Thyroid gland (tissue), 4 donors: Measurements from ENCODE around the gene ATXN1. TPM values are rescaled to one million over a fixed set of nuclear protein-coding genes. Genes with fewer than 3 reads are reported as not detected.

Source experiments
- DNase-seq, 2 donors: peaks; one replicate each; pipeline ENCODE4 v3.0.0-alpha.2; 2019
- H3K27ac ChIP-seq, 3 donors: fragments of 200-600 bp; sonication (generic); 1 replicate in 2 of 3; 2 replicates in 1 of 3; pipeline ENCODE4 v1.5.1; 2016 to 2019; ENCODE audit warnings: mild to moderate bottlenecking in 1 of 3, moderate library complexity in 1 of 3
- H3K27me3 ChIP-seq: fragments of 200-600 bp; sonication (generic); one replicate; pipeline ENCODE4 v1.5.1; 2019
- H3K36me3 ChIP-seq, 2 donors: fragments of 200-600 bp; sonication (generic); one replicate each; pipeline ENCODE4 v1.5.1; 2016 to 2019
- H3K4me1 ChIP-seq, 2 donors: fragments of 200-600 bp; sonication (generic); one replicate each; pipeline ENCODE4 v1.5.1; 2017 to 2019
- H3K4me3 ChIP-seq, 3 donors: fragments of 200-600 bp; sonication (generic); replicated peaks in 1 of 3; 1 replicate in 2 of 3; 2 replicates in 1 of 3; pipeline ENCODE4 v1.5.1; 2016; ENCODE audit warnings: mild to moderate bottlenecking in 1 of 3
- H3K9me3 ChIP-seq: fragments of 200-600 bp; sonication (generic); one replicate; pipeline ENCODE4 v1.5.1; 2017
- POLR2A ChIP-seq, 2 donors: fragments of 450-650 bp; IDR thresholded peaks; one replicate each; pipeline ENCODE4 v1.6.1; 2017; ENCODE audit warnings: antibody characterized with exemption in 2 of 2, mild to moderate bottlenecking in 2 of 2, moderate library complexity in 1 of 2
- WGBS, 2 donors: methylation state at CpG; one replicate each; pipeline ENCODE4 v1.1.5; 2017; 5-methylcytosine and 5-hydroxymethylcytosine counted together
- intact Hi-C: fragments of 100-400 bp; cut with DNase I; formaldehyde crosslinking; loops from one replicate; pipeline ENCODE4 v1.15.1; 2023
- total RNA-seq, 4 donors: library from RNA; depleted of rRNA; stranded (reverse); fragments of >200 nt; gene quantifications; one replicate each; pipeline ENCODE4 v1.2.3, GENCODE V29; 2016
- TF ChIP-seq, protein P1 (sequence below), 6 experiments: fragments of 200-600 bp in 3 of 6; fragments of 450-650 bp in 3 of 6; sonication (generic) in 3 of 6; IDR thresholded peaks; one replicate each; pipeline ENCODE4 v1.5.1; 2016 to 2019; ENCODE audit warnings: antibody characterized with exemption in 6 of 6, mild to moderate bottlenecking in 2 of 6, inconsistent platforms in 1 of 6, moderate library complexity in 1 of 6

Gene ATXN1
- total RNA-seq, 4 donors from 2014 or later: 62.1 to 88.1 (median 83.0) TPM

GRCh38 chr6:16654701-16655100 is 106.6 kb downstream of the ATXN1 start:
- 93 to 96% methylated on average over 1 of the region's 1 CpG for WGBS, 2 donors
- H3K27me3 ChIP-seq: no peaks in the 10 kb centered on the region
- intact Hi-C loops: no loop called here
- peaks cover 0 to 8% of the 10 kb centered on the region in 2 donors for H3K4me1 ChIP-seq
- TF ChIP-seq POLR2A (IDR thresholded peaks at IDR 0.05): no peak
- TF ChIP-seq, protein P1, sequence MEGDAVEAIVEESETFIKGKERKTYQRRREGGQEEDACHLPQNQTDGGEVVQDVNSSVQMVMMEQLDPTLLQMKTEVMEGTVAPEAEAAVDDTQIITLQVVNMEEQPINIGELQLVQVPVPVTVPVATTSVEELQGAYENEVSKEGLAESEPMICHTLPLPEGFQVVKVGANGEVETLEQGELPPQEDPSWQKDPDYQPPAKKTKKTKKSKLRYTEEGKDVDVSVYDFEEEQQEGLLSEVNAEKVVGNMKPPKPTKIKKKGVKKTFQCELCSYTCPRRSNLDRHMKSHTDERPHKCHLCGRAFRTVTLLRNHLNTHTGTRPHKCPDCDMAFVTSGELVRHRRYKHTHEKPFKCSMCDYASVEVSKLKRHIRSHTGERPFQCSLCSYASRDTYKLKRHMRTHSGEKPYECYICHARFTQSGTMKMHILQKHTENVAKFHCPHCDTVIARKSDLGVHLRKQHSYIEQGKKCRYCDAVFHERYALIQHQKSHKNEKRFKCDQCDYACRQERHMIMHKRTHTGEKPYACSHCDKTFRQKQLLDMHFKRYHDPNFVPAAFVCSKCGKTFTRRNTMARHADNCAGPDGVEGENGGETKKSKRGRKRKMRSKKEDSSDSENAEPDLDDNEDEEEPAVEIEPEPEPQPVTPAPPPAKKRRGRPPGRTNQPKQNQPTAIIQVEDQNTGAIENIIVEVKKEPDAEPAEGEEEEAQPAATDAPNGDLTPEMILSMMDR (IDR thresholded peaks at IDR 0.05): no peak
- H3K9me3 ChIP-seq: no peaks in the 10 kb centered on the region
- no peak overlapping the region for H3K27ac ChIP-seq
- no peak overlapping the region for H3K4me3 ChIP-seq
- no peaks in the 10 kb centered on the region for H3K36me3 ChIP-seq
- no peak for DNase-seq

- H3K27me3 ChIP-seq: no peaks in the 10 kb centered on the region
- 96 to 100% methylated on average over 7 of the region's 7 CpGs for WGBS, 2 donors
- H3K9me3 ChIP-seq: no peaks in the 10 kb centered on the region
- peaks cover 0 to 4% of the 10 kb centered on the region in 2 donors for H3K4me1 ChIP-seq
- H3K4me3 ChIP-seq: no peak overlapping the region
- no peak for TF ChIP-seq POLR2A (IDR thresholded peaks at IDR 0.05)
- TF ChIP-seq, protein P1 (IDR thresholded peaks at IDR 0.05): no peak
- intact Hi-C loops: no loop called here
- no peak for DNase-seq
- no peak overlapping the region for H3K27ac ChIP-seq
- no peaks in the 10 kb centered on the region for H3K36me3 ChIP-seq
These were observed 108.0 kb downstream of the ATXN1 start for GRCh38 chr6:16653226-16653625.

- Histone ChIP-seq H3K27me3 (no peaks in the 10 kb centered on the region), H3K4me1 (no peaks in the 10 kb centered on the region), H3K27ac (no peak overlapping the region), H3K36me3 (no peaks in the 10 kb centered on the region), H3K4me3 (no peak overlapping the region), H3K9me3 (no peaks in the 10 kb centered on the region)
- intact Hi-C loops: no loop called here
- TF ChIP-seq, protein P1 (IDR thresholded peaks at IDR 0.05): no peak
- TF ChIP-seq POLR2A (IDR thresholded peaks at IDR 0.05): no peak
- DNase-seq: no peak
- 79 to 86% methylated on average over 6 of the region's 6 CpGs for WGBS, 2 donors
These were observed 109.4 kb downstream of the ATXN1 start for GRCh38 chr6:16651871-16652270.

DNA sequence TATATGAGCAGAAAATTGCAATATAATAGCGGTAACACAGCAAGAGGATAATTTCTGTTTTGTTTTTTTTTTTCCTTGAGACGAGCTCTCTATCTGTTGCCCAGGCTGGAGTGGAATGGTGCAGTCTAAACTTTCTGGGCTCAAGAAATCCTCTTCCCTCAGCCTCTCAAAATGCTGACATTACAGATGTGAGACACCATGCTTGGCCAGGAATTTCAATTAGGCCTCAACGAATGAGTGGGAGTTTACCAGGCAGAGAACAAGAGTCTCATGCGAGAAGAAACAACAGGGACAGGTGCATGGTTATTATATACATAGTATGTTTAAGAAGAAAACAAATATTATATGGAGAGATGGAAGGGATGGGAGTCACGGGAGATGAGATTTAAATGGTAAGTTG is 111.4 kb downstream of the ATXN1 start:
- no peak for TF ChIP-seq POLR2A (IDR thresholded peaks at IDR 0.05)
- TF ChIP-seq, protein P1 (IDR thresholded peaks at IDR 0.05): no peak
- no peak overlapping the region for H3K27ac ChIP-seq
- intact Hi-C loops: no loop called here
- H3K4me1 ChIP-seq: no peaks in the 10 kb centered on the region
- WGBS, 2 donors: 81 to 83% methylated on average over 5 of the region's 5 CpGs
- no peaks in the 10 kb centered on the region for H3K36me3 ChIP-seq
- H3K4me3 ChIP-seq: no peak overlapping the region
- no peak for DNase-seq
- H3K27me3 ChIP-seq: no peaks in the 10 kb centered on the region
- no peaks in the 10 kb centered on the region for H3K9me3 ChIP-seq

- intact Hi-C loops: no loop called here
- no peaks in the 10 kb centered on the region for H3K36me3 ChIP-seq
- 79 to 90% methylated on average over 2 of the region's 2 CpGs for WGBS, 2 donors
- H3K4me1 ChIP-seq: no peaks in the 10 kb centered on the region
- no peak overlapping the region for H3K27ac ChIP-seq
- H3K4me3 ChIP-seq: no peak overlapping the region
- H3K9me3 ChIP-seq: no peaks in the 10 kb centered on the region
- TF ChIP-seq, protein P1 (IDR thresholded peaks at IDR 0.05): no peak
- TF ChIP-seq POLR2A (IDR thresholded peaks at IDR 0.05): no peak
- no peak for DNase-seq
- H3K27me3 ChIP-seq: no peaks in the 10 kb centered on the region
These were observed 112.0 kb downstream of the ATXN1 start for GRCh38 chr6:16649241-16649640.
